Measurements from ENCODE around the gene RNU1-4.
"Not testable (repeated sequence)": the region's sequence is repeated elsewhere in the genome, so short reads cannot be mapped to it uniquely, and the experiment has no call there.

DNA sequence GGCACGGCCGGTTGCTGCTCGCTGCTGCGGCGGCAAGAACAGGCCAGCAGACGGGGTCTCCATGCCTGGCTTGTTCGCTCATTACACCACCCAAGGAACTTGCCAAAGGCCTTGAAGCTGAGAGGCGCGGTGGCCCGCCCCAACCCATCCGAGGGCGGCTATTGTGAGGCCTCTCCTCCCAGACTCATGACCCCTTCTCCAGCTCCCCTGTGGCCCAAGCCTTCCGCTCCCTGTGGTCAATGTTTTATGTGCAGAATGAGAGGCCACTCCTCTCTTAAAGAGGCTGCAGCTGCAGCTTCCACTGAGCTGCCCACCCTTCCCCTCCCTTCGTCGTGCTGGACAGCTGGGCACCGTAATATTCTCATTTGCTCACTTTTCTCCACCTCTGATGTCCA lies 46.0 kb upstream of the RNU1-4 start:
- TF ChIP-seq, protein P1, sequence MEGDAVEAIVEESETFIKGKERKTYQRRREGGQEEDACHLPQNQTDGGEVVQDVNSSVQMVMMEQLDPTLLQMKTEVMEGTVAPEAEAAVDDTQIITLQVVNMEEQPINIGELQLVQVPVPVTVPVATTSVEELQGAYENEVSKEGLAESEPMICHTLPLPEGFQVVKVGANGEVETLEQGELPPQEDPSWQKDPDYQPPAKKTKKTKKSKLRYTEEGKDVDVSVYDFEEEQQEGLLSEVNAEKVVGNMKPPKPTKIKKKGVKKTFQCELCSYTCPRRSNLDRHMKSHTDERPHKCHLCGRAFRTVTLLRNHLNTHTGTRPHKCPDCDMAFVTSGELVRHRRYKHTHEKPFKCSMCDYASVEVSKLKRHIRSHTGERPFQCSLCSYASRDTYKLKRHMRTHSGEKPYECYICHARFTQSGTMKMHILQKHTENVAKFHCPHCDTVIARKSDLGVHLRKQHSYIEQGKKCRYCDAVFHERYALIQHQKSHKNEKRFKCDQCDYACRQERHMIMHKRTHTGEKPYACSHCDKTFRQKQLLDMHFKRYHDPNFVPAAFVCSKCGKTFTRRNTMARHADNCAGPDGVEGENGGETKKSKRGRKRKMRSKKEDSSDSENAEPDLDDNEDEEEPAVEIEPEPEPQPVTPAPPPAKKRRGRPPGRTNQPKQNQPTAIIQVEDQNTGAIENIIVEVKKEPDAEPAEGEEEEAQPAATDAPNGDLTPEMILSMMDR (optimal IDR thresholded peaks at IDR 0.05 in 1 of 3, IDR thresholded peaks at IDR 0.05 in 1 of 3, conservative IDR thresholded peaks at IDR 0.05 in 1 of 3; ENCODE audit: extremely low read depth in 1 of 3, insufficient read depth in 2 of 3, low read length in 3 of 3): not testable (repeated sequence)
- TF ChIP-seq EZH2 (IDR thresholded peaks at IDR 0.05; ENCODE audit: low read length): not testable (repeated sequence)

Data from keratinocyte (primary cell).